Neuron (in vitro differentiated cells): ENCODE data around the gene AGPAT3.

ENCODE experiments used
- H2AFZ ChIP-seq: one replicate; pipeline ENCODE4 v1.6.1; 2013; ENCODE audit warnings: low read depth, mild to moderate bottlenecking, inconsistent platforms, low read length, moderate library complexity
- H3K27me3 ChIP-seq: one replicate; pipeline ENCODE4 v1.6.1; 2013; ENCODE audit warnings: low read length; ENCODE audit not compliant: insufficient read depth
- H3K36me3 ChIP-seq: one replicate; pipeline ENCODE4 v1.6.1; 2013; ENCODE audit warnings: low read length; ENCODE audit not compliant: insufficient read depth
- H3K4me1 ChIP-seq: one replicate; pipeline ENCODE4 v1.6.1; 2013; ENCODE audit warnings: low read length; ENCODE audit not compliant: insufficient read depth
- H3K4me3 ChIP-seq: 2 replicates; pipeline ENCODE4 v1.5.1; 2013; ENCODE audit warnings: mild to moderate bottlenecking, low read length, moderate library complexity
- H3K9me3 ChIP-seq: one replicate; pipeline ENCODE4 v1.6.1; 2013; ENCODE audit warnings: low read length

AGPAT3 gene

GRCh38 chr21:43993420-43993934, 128.5 kb downstream of the AGPAT3 start:
- Histone ChIP-seq H3K36me3 (no peaks in the 10 kb centered on the region), H3K4me3 (no peak overlapping the region), H2AFZ (no peak overlapping the region), H3K9me3 (peaks cover 4% of the 10 kb centered on the region), H3K4me1 (peaks cover 5% of the 10 kb centered on the region), H3K27me3 (no peaks in the 10 kb centered on the region)

GRCh38 chr21:43994085-43994484, 129.1 kb downstream of the AGPAT3 start:
- no peaks in the 10 kb centered on the region for H3K27me3 ChIP-seq
- H3K36me3 ChIP-seq = no peaks in the 10 kb centered on the region
- H3K9me3 ChIP-seq = peaks cover 4% of the 10 kb centered on the region
- peaks cover 5% of the 10 kb centered on the region for H3K4me1 ChIP-seq
- H3K4me3 ChIP-seq = no peak overlapping the region
- no peak overlapping the region for H2AFZ ChIP-seq

GRCh38 chr21:43994646-43995045, 129.6 kb downstream of the AGPAT3 start:
- no peaks in the 10 kb centered on the region for H3K27me3 ChIP-seq
- H3K36me3 ChIP-seq = no peaks in the 10 kb centered on the region
- peaks cover 5% of the 10 kb centered on the region for H3K4me1 ChIP-seq
- no peak overlapping the region for H2AFZ ChIP-seq
- H3K9me3 ChIP-seq = peaks cover 4% of the 10 kb centered on the region
- H3K4me3 ChIP-seq = no peak overlapping the region

GRCh38 chr21:43995521-43996105, 130.6 kb downstream of the AGPAT3 start:
- Histone ChIP-seq H3K27me3 (no peaks in the 10 kb centered on the region), H3K4me1 (peaks cover 7% of the 10 kb centered on the region), H3K9me3 (peaks cover 4% of the 10 kb centered on the region), H2AFZ (no peak overlapping the region), H3K4me3 (no peak overlapping the region), H3K36me3 (no peaks in the 10 kb centered on the region)

- Histone ChIP-seq H3K4me3 (no peak overlapping the region), H3K9me3 (peaks cover 2% of the 10 kb centered on the region), H3K36me3 (no peaks in the 10 kb centered on the region), H2AFZ (no peak overlapping the region), H3K4me1 (peaks cover 7% of the 10 kb centered on the region), H3K27me3 (no peaks in the 10 kb centered on the region)
These were observed 133.0 kb downstream of the AGPAT3 start for GRCh38 chr21:43997766-43998742.

GRCh38 chr21:44000360-44000759, 135.3 kb downstream of the AGPAT3 start:
- Histone ChIP-seq H3K4me3 (no peak overlapping the region), H3K27me3 (no peaks in the 10 kb centered on the region)

GRCh38 chr21:44002511-44002910, 137.5 kb downstream of the AGPAT3 start:
- no peak overlapping the region for H2AFZ ChIP-seq
- H3K4me1 ChIP-seq = peaks cover 13% of the 10 kb centered on the region
- H3K4me3 ChIP-seq = no peak overlapping the region
- no peaks in the 10 kb centered on the region for H3K36me3 ChIP-seq
- H3K27me3 ChIP-seq = no peaks in the 10 kb centered on the region
- H3K9me3 ChIP-seq = no peaks in the 10 kb centered on the region

More at GRCh38 chr21:44000360-44000759, 135.3 kb downstream of the AGPAT3 start:
- no peak overlapping the region for H2AFZ ChIP-seq
- peaks cover 2% of the 10 kb centered on the region for H3K4me1 ChIP-seq
- no peaks in the 10 kb centered on the region for H3K36me3 ChIP-seq
- peaks cover 2% of the 10 kb centered on the region for H3K9me3 ChIP-seq

GRCh38 chr21:44003307-44003966, 138.4 kb downstream of the AGPAT3 start:
- Histone ChIP-seq H3K9me3 (no peaks in the 10 kb centered on the region), H3K4me1 (peaks cover 13% of the 10 kb centered on the region), H2AFZ (no peak overlapping the region), H3K27me3 (no peaks in the 10 kb centered on the region), H3K36me3 (no peaks in the 10 kb centered on the region), H3K4me3 (no peak overlapping the region)

- Histone ChIP-seq H3K36me3 (no peaks in the 10 kb centered on the region), H3K4me1 (peaks cover 13% of the 10 kb centered on the region), H3K9me3 (no peaks in the 10 kb centered on the region), H2AFZ (no peak overlapping the region), H3K27me3 (no peaks in the 10 kb centered on the region), H3K4me3 (no peak overlapping the region)
These were observed 140.0 kb downstream of the AGPAT3 start for GRCh38 chr21:44005071-44005470.

- no peaks in the 10 kb centered on the region for H3K36me3 ChIP-seq
- no peak overlapping the region for H3K4me3 ChIP-seq
- no peaks in the 10 kb centered on the region for H3K27me3 ChIP-seq
- H3K9me3 ChIP-seq = no peaks in the 10 kb centered on the region
- H3K4me1 ChIP-seq = peaks cover 14% of the 10 kb centered on the region
- H2AFZ ChIP-seq = no peak overlapping the region
These were observed 140.6 kb downstream of the AGPAT3 start for GRCh38 chr21:44005593-44005992.

GRCh38 chr21:44006017-44006619, 141.1 kb downstream of the AGPAT3 start:
- no peaks in the 10 kb centered on the region for H3K36me3 ChIP-seq
- H2AFZ ChIP-seq = peak overlapping the region; percentile 47
- no peaks in the 10 kb centered on the region for H3K9me3 ChIP-seq
- peaks cover 19% of the 10 kb centered on the region for H3K4me1 ChIP-seq
- H3K4me3 ChIP-seq = no peak overlapping the region
- no peaks in the 10 kb centered on the region for H3K27me3 ChIP-seq

- peak overlapping the region; percentile 47 for H2AFZ ChIP-seq
- no peaks in the 10 kb centered on the region for H3K9me3 ChIP-seq
- H3K4me3 ChIP-seq = no peak overlapping the region
- no peaks in the 10 kb centered on the region for H3K36me3 ChIP-seq
- peaks cover 20% of the 10 kb centered on the region for H3K4me1 ChIP-seq
- H3K27me3 ChIP-seq = no peaks in the 10 kb centered on the region
These were observed 141.6 kb downstream of the AGPAT3 start for GRCh38 chr21:44006656-44007055.
